ENCODE data around the gene SETD1B.

DNA sequence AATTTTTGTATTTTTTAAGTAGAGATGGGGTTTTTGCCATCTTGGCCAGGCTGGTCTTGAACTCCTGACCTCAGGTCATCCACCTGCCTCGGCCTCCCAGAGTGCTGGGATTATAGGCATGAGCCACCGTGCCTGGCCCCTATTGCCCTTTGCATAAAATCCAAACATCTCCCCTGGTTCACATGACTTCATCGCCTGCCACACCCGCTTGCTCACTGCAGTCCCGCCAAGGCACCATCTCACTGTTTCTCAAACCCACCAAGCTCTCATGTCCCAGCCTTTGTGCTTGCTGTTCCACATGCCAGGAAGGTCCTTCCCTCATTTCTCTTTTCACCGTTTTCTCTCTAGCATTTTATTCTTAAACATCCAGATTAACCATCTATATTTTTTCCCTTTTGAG is 20.0 kb upstream of the SETD1B start:
- no peak for TF ChIP-seq POLR2A (IDR thresholded peaks at IDR 0.05)
- no peak for TF ChIP-seq CTCF (IDR thresholded peaks at IDR 0.05)
- TF ChIP-seq EP300 (IDR thresholded peaks at IDR 0.05), result no peak
